Measurements from ENCODE around the gene SHTN1. TPM values are rescaled to one million over a fixed set of nuclear protein-coding genes. Genes with fewer than 3 reads are reported as not detected.

SHTN1 gene
- total RNA-seq, 1 donor from 2014 or later, result 26.1 TPM

- H3K27me3 Mint-ChIP-seq (ENCODE audit: unreplicated experiment), result no peaks in the 10 kb centered on the region
These were observed 156.7 kb downstream of the SHTN1 start for GRCh38 chr10:116848032-116848943.

GRCh38 chr10:116845823-116846222 is 159.2 kb downstream of the SHTN1 start:
- no peaks in the 10 kb centered on the region for H3K9me3 Mint-ChIP-seq (ENCODE audit: unreplicated experiment)
- TF ChIP-seq CTCF (IDR thresholded peaks at IDR 0.05), result no peak
- H3K36me3 Mint-ChIP-seq (ENCODE audit: unreplicated experiment), result no peaks in the 10 kb centered on the region
- DNase-seq (ENCODE audit: extremely low spot score, unreplicated experiment), result no peak
- peaks cover 12% of the 10 kb centered on the region for H3K4me1 Mint-ChIP-seq (ENCODE audit: unreplicated experiment)
- no peaks in the 10 kb centered on the region for H3K27me3 Mint-ChIP-seq (ENCODE audit: unreplicated experiment)
- no peak overlapping the region for H3K4me3 Mint-ChIP-seq (ENCODE audit: unreplicated experiment)
- no peak overlapping the region for H3K27ac Mint-ChIP-seq (ENCODE audit: unreplicated experiment)

More at GRCh38 chr10:116848032-116848943, 156.7 kb downstream of the SHTN1 start:
- Mint-ChIP-seq H3K27ac (ENCODE audit: unreplicated experiment) (peak overlapping the region; percentile 85), H3K36me3 (ENCODE audit: unreplicated experiment) (no peaks in the 10 kb centered on the region), H3K4me3 (ENCODE audit: unreplicated experiment) (peak overlapping the region; percentile 88), H3K9me3 (ENCODE audit: unreplicated experiment) (no peaks in the 10 kb centered on the region), H3K4me1 (ENCODE audit: unreplicated experiment) (peaks cover 12% of the 10 kb centered on the region)
- no peak for TF ChIP-seq CTCF (IDR thresholded peaks at IDR 0.05)
- no peak for DNase-seq (ENCODE audit: extremely low spot score, unreplicated experiment)

- Mint-ChIP-seq H3K4me3 (ENCODE audit: unreplicated experiment) (no peak overlapping the region), H3K27me3 (ENCODE audit: unreplicated experiment) (no peaks in the 10 kb centered on the region), H3K4me1 (ENCODE audit: unreplicated experiment) (no peaks in the 10 kb centered on the region), H3K36me3 (ENCODE audit: unreplicated experiment) (no peaks in the 10 kb centered on the region), H3K27ac (ENCODE audit: unreplicated experiment) (no peak overlapping the region), H3K9me3 (ENCODE audit: unreplicated experiment) (no peaks in the 10 kb centered on the region)
- no peak for TF ChIP-seq CTCF (IDR thresholded peaks at IDR 0.05)
- DNase-seq (ENCODE audit: extremely low spot score, unreplicated experiment), result no peak
These were observed 164.5 kb downstream of the SHTN1 start for GRCh38 chr10:116840389-116841075.

GRCh38 chr10:116838143-116838725 is 166.8 kb downstream of the SHTN1 start:
- H3K4me3 Mint-ChIP-seq (ENCODE audit: unreplicated experiment), result no peak overlapping the region
- H3K36me3 Mint-ChIP-seq (ENCODE audit: unreplicated experiment), result no peaks in the 10 kb centered on the region
- H3K4me1 Mint-ChIP-seq (ENCODE audit: unreplicated experiment), result no peaks in the 10 kb centered on the region
- no peak overlapping the region for H3K27ac Mint-ChIP-seq (ENCODE audit: unreplicated experiment)
- H3K27me3 Mint-ChIP-seq (ENCODE audit: unreplicated experiment), result no peaks in the 10 kb centered on the region
- TF ChIP-seq CTCF (IDR thresholded peaks at IDR 0.05), result no peak
- H3K9me3 Mint-ChIP-seq (ENCODE audit: unreplicated experiment), result no peaks in the 10 kb centered on the region
- DNase-seq (ENCODE audit: extremely low spot score, unreplicated experiment), result peak; percentile 25

Measured in osteocyte (in vitro differentiated cells).